GM10248 (cell line): ENCODE results near the gene ATMIN.

ENCODE experiments used
- CTCF ChIA-PET: fragments of 300-600 bp; sonication (Branson Sonifier 250); formaldehyde crosslinking; extraction: SDS; loops from one replicate; lab custom pipeline; 2021; ENCODE audit warnings: antibody characterized with exemption; lab: Yijun Ruan, JAX
- POLR2A ChIA-PET: fragments of 350-650 bp; sonication (Branson Sonifier 250); formaldehyde crosslinking; extraction: SDS; loops from one replicate; lab custom pipeline; 2020; ENCODE audit warnings: antibody characterized with exemption; lab: Yijun Ruan, JAX
- DNase-seq: peaks from one replicate; pipeline ENCODE4 v3.0.0; 2012; ENCODE audit errors: extremely low spot score
- CTCF ChIP-seq: IDR thresholded peaks from 2 replicates; pipeline ENCODE4 v1.5.1; 2012; ENCODE audit warnings: mild to moderate bottlenecking, low read depth; ENCODE audit errors: extremely low read depth, missing control alignments, control extremely low read depth

Gene ATMIN

GRCh38 chr16:80996688-80997138 lies 38.9 kb upstream of the ATMIN start:
- CTCF ChIA-PET, result interaction anchor here (0.8 to 1.2 kb wide), 2 partner anchors 9 to 171 kb away, joined by 3 read pairs; no protein-coding TSS in a partner anchor

DNA sequence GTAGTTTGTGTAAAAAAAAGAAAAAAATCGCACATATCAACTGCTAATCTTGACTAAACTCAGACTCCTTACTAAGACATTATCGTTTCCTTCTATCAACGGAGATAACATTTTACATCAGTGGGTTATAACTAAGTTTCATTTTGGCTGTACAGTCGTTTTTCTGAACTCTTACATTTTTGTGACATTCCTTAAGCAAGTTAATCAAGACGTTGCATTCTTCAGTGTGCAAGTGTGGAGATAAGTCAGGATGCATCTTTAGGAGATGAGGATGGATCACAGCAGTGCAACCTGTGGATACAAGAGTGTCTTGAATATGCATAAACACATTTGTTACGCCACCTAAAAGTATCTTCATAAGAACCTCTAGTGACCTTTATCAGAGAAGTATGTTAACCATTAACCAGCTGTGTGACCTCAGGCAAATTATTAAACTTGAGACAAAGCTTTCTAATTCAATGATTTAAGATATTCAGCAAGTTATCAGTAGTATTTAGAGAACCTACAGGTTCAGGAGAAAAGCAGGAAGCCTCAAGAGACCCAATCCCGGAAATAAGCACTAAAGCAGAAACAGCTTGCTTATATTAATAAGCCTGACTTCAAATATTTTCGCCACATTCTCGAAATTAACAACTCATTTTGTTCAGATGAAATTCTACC lies 38.4 kb upstream of the ATMIN start:
- ChIA-PET POLR2A (no interaction called here), CTCF (interaction anchor here (1.1 to 1.4 kb wide), 3 partner anchors 23 to 172 kb away, joined by 3 to 4 read pairs (median 3); partner anchors contain the start of gene ATMIN)
- TF ChIP-seq CTCF, result no peak
- DNase-seq, result peak; percentile 31

More at GRCh38 chr16:80996688-80997138, 38.9 kb upstream of the ATMIN start:
- POLR2A ChIA-PET, result no interaction called here
- DNase-seq, result no peak
- no peak for TF ChIP-seq CTCF

DNA sequence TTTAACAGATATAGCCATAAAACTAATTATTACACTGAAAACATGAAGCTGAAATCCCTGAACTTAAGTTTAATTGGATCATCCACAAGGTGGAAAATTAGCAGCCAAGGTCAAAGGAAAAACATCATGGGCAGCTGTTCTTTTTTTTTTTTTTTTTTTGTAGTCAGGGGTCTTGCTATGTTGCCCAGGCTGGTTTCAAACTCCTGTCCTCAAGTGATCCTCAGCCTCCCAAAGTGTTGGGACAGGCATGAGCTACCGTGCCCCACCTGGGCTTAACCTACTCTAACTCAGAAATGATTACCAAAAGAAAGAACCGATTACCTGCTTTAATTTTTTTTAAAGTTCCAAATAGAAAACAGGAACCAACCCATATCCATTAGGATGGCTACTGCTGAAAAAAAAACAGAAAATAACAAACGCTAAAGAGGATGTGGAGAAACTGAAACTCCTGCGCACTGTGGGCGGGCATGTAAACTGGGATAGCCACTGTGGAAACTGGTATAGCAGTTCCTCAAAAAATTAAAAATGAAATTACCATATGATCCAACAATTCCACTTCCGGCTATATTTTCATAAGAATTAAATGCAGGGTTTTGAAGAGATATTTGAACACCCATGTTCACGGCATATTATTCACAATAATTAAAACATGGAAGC lies 37.5 kb upstream of the ATMIN start:
- ChIA-PET CTCF (interaction anchor here (1.1 to 1.4 kb wide), 2 partner anchors 24 to 38 kb away, joined by 3 to 4 read pairs; partner anchors contain the start of gene ATMIN), POLR2A (no interaction called here)
- DNase-seq, result no peak
- no peak for TF ChIP-seq CTCF

DNA sequence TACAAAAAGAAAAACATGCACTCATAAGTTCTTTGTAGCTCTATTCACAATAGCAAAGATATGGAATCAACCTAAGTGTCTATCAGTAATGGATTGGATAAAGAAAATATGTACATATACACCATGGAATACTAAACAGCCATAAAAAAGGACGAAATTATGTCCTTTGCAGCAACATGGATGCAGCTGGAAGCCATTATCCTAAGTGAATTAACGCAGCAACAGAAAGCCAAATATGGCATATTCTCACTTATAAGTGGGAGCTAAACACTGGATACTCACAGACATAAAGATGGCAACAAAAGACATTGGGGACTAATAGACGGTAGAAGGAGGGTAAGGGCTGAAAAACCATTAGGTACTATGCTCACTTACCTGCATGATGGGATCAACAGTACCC lies 34.8 kb upstream of the ATMIN start:
- no peak for TF ChIP-seq CTCF
- CTCF ChIA-PET, result interaction anchor here (0.9 to 15.9 kb wide), 2 partner anchors 20 to 33 kb away, joined by 4 to 169 read pairs; partner anchors contain the start of gene ATMIN
- DNase-seq, result no peak
- POLR2A ChIA-PET, result no interaction called here

DNA sequence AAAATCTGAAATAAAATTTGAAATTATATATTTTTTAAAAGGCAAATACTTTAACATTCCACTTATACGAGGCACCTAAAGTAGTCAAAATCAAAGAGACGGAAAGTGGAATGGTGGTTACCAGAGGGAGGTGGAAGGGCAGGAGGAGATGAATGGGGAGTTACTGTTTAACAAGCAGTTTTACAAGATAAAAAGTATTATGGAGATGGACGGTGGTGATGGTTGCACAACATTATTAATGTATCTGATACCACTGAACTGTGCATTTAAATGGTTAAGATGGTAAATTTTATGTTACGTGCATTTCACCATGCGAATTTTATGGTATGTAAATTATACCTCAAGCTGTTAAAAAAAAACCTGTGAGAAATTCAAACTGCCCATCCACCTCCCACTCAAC lies 34.3 kb upstream of the ATMIN start:
- no peak for TF ChIP-seq CTCF
- CTCF ChIA-PET, result interaction anchor here (0.9 to 15.9 kb wide), 2 partner anchors 20 to 32 kb away, joined by 4 to 169 read pairs; partner anchors contain the start of gene ATMIN
- DNase-seq, result no peak
- POLR2A ChIA-PET, result no interaction called here

DNA sequence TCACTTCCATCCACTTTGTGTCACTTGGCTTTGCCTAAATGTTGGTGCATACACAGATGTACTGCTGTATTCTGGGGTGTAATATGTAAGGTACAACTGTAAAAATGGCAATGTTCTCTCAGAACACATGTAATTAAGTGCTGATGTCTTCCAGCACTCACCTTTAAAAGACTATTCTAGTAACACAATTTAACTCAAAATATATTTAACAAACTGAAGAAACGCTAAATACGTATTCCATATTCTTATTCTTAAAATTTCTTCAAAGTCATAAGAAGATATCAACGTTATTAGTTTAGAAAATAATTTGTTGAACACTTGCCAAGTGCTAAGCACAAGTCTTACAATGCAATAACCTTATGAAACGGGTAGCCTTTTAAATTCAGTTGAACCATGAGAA lies 32.6 kb upstream of the ATMIN start:
- ChIA-PET POLR2A (no interaction called here), CTCF (interaction anchor here (1.0 to 15.9 kb wide), 7 partner anchors 9 to 736 kb away, joined by 3 to 169 read pairs (median 10); partner anchors contain the start of gene ATMIN)
- TF ChIP-seq CTCF, result no peak

More for the DNA sequence above, 32.6 kb upstream of the ATMIN start:
- no peak for DNase-seq
